ENCODE measurements around the gene IL2RG. TPM values are rescaled to one million over a fixed set of nuclear protein-coding genes. Genes with fewer than 3 reads are reported as not detected.
A peak's percentile ranks its signal among the peaks of the same experiment; 100 is the strongest.

The IL2RG gene
- total and polyA plus RNA-seq, 2 experiments from 2014 or later = 0.26 TPM; not detected in 1

GRCh38 chrX:71098302-71098701 lies 13.1 kb downstream of the IL2RG start:
- peak overlapping the region; percentile 78; the same call in 1 of the 2 replicates for H3K27ac ChIP-seq (ENCODE audit: low read depth)
- H2AFZ ChIP-seq = no peak overlapping the region
- DNase-seq (ENCODE audit: low spot score) (peak; percentile 32), ATAC-seq (no peak)
- H3K36me3 ChIP-seq (ENCODE audit: insufficient read depth) = no peaks in the 10 kb centered on the region
- Mint-ChIP-seq H3K4me1 (peaks cover 39% of the 10 kb centered on the region), H3K27ac (no peak overlapping the region), H3K9me3 (no peaks in the 10 kb centered on the region; the same call in 2 of the 3 replicates), H3K4me3 (peak overlapping the region; percentile 66), H3K36me3 (ENCODE audit: low read depth) (peaks cover 10% of the 10 kb centered on the region; the same call in 1 of the 3 replicates), H3K27me3 (ENCODE audit: insufficient read depth, low read depth, poor library complexity) (peaks cover 5% of the 10 kb centered on the region)
- TF ChIP-seq REST (IDR thresholded peaks at IDR 0.05; ENCODE audit: unreplicated experiment) = no peak
- TF ChIP-seq POLR2AphosphoS5 (IDR thresholded peaks at IDR 0.05; ENCODE audit: low read depth) = no peak
- peak; percentile 48 to 67 for TF ChIP-seq CTCF (conservative IDR thresholded peaks at IDR 0.05; ENCODE audit: low read depth in 2 of 2)
- H3K9me2 ChIP-seq (ENCODE audit: insufficient read depth) = no peaks in the 10 kb centered on the region
- peak overlapping the region; percentile 84 for H3K4me2 ChIP-seq
- peaks cover 4% of the 10 kb centered on the region; the same call in 1 of the 2 replicates for H3K27me3 ChIP-seq (ENCODE audit: insufficient read depth)
- H3F3A ChIP-seq (replicated peaks; ENCODE audit: low read depth) = peaks cover 5% of the 10 kb centered on the region; the same call in 1 of the 2 replicates
- H4K20me1 ChIP-seq (replicated peaks; ENCODE audit: insufficient read depth) = no peaks in the 10 kb centered on the region
- H3K4me3 ChIP-seq = peak overlapping the region; percentile 78
- peaks cover 44% of the 10 kb centered on the region for H3K4me1 ChIP-seq (ENCODE audit: insufficient read depth)
- peaks cover 18% of the 10 kb centered on the region for H3K79me2 ChIP-seq (replicated peaks; ENCODE audit: insufficient read depth)

GRCh38 chrX:71096760-71097032 lies 14.7 kb downstream of the IL2RG start:
- ATAC-seq = no peak
- no peak for DNase-seq (ENCODE audit: low spot score)
- H3K36me3 ChIP-seq (ENCODE audit: insufficient read depth) = no peaks in the 10 kb centered on the region
- Mint-ChIP-seq H3K36me3 (ENCODE audit: low read depth) (peaks cover 8% of the 10 kb centered on the region; the same call in 1 of the 3 replicates), H3K4me3 (peak overlapping the region; percentile 97), H3K27ac (no peak overlapping the region), H3K9me3 (no peaks in the 10 kb centered on the region; the same call in 2 of the 3 replicates), H3K27me3 (ENCODE audit: insufficient read depth, low read depth, poor library complexity) (peaks cover 5% of the 10 kb centered on the region), H3K4me1 (peaks cover 31% of the 10 kb centered on the region)
- H3F3A ChIP-seq (replicated peaks; ENCODE audit: low read depth) = no peaks in the 10 kb centered on the region; the same call in 1 of the 2 replicates
- peaks cover 18% of the 10 kb centered on the region for H3K79me2 ChIP-seq (replicated peaks; ENCODE audit: insufficient read depth)
- TF ChIP-seq ZNF331 (CRISPR knock-in tag; IDR thresholded peaks at IDR 0.05; ENCODE audit: low read depth) (no peak), POLR2AphosphoS5 (IDR thresholded peaks at IDR 0.05; ENCODE audit: low read depth) (no peak), ETS1 (IDR thresholded peaks at IDR 0.05) (no peak), CREB1 (CRISPR knock-in tag; IDR thresholded peaks at IDR 0.05; ENCODE audit: low read depth) (no peak), NANOG (IDR thresholded peaks at IDR 0.05; ENCODE audit: borderline replicate concordance) (no peak), ZNF114 (CRISPR knock-in tag; IDR thresholded peaks at IDR 0.05) (no peak)
- H2AFZ ChIP-seq = no peak overlapping the region
- H3K9me2 ChIP-seq (ENCODE audit: insufficient read depth) = no peaks in the 10 kb centered on the region
- peaks cover 4% of the 10 kb centered on the region; the same call in 1 of the 2 replicates for H3K27me3 ChIP-seq (ENCODE audit: insufficient read depth)
- H3K4me3 ChIP-seq = peak overlapping the region; percentile 78
- H3K27ac ChIP-seq (ENCODE audit: low read depth) = no peak overlapping the region
- peak overlapping the region; percentile 84 for H3K4me2 ChIP-seq
- no peaks in the 10 kb centered on the region for H4K20me1 ChIP-seq (replicated peaks; ENCODE audit: insufficient read depth)
- peaks cover 31% of the 10 kb centered on the region for H3K4me1 ChIP-seq (ENCODE audit: insufficient read depth)

All from GM23338 (cell line).